ENCODE results near the gene EDN3.
"Not testable (repeated sequence)": the region's sequence is repeated elsewhere in the genome, so short reads cannot be mapped to it uniquely, and the experiment has no call there.

EDN3 gene

DNA sequence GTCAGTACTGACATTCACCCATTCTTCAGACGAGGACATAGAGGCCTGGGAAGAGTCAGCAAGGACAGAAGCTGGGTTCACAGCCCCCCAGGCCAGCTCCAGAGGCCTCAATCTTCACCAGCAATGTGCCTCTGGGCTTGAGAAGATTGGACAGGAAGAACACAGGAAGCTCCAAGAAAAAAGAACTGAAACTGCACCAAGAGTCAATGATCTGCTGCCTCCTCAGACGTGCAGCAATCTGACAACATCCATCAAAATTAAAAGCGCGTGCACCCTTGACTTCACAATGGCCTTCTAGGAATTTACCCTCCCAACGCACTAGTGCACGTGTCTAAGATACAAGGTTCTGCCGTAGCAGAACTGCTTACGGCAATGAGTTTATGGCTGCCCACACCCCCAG lies 38.0 kb downstream of the EDN3 start:
- DNase-seq = not testable (repeated sequence)

DNA sequence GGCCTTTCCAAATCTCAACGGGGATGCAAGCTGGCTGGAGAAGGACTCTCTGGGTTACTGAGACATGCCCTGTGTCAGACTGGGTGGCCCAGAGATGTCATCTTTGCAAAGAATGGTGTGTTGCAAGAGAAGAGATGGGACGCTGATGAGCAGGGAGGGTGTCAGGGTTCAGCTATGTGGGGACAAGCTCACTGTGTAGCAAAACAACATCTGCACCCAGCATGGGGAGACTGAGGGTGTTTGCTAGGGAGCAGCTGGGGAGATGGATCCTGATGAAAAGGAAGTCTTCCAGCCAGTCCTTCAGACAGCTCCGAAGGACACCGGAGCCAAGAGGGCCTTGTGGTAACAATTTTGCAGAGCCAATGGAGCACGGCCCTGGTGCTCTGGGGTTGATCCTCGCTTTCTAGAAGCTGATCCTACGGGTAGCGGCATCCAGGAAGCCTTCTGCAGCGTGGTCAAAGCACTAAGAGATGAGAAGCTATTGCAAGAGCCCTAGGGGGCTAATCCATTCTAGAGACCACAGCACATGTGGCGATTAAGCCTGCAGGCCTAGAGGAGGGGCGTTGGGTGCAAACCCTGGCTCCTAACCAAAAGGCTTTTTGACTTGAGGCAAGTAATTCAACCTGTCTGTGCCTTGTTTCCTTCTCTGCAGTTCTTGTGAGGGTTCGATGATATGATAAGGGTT lies 39.9 kb downstream of the EDN3 start:
- no peak for DNase-seq

DNA sequence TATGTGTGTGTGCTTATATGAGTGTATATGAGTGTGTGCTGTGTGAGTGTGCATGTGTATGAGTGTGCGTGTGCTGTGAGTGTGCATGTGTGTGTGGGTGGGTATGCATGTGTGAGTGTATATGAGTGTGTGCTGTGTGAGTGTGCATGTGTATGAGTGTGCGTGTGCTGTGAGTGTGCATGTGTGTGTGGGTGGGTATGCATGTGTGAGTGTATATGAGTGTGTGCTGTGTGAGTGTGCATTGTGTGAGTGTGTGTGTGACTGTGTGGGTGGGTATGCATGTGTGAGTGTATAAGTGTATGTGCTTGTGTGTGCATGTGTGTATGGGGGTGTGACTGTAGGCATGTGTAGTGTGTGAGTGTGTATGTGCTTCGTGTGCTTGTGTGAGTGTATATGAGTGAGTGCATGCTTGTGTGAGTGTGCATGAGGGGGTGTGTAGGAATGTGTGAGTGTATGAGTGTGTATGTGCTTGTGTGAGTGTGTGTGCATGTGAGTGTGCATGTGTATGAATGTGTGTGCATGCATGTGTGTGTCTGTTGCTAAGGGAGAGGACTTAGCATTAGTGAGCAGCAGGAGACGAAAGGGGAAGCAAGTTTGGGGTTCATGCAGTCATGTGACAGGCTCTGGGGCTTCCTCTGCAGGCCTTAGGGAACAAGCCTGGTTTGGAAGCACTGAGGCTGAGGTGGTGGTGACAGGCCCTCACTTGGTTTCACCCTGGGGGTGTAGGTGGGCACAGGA lies 41.0 kb downstream of the EDN3 start:
- not testable (repeated sequence) for DNase-seq

DNA sequence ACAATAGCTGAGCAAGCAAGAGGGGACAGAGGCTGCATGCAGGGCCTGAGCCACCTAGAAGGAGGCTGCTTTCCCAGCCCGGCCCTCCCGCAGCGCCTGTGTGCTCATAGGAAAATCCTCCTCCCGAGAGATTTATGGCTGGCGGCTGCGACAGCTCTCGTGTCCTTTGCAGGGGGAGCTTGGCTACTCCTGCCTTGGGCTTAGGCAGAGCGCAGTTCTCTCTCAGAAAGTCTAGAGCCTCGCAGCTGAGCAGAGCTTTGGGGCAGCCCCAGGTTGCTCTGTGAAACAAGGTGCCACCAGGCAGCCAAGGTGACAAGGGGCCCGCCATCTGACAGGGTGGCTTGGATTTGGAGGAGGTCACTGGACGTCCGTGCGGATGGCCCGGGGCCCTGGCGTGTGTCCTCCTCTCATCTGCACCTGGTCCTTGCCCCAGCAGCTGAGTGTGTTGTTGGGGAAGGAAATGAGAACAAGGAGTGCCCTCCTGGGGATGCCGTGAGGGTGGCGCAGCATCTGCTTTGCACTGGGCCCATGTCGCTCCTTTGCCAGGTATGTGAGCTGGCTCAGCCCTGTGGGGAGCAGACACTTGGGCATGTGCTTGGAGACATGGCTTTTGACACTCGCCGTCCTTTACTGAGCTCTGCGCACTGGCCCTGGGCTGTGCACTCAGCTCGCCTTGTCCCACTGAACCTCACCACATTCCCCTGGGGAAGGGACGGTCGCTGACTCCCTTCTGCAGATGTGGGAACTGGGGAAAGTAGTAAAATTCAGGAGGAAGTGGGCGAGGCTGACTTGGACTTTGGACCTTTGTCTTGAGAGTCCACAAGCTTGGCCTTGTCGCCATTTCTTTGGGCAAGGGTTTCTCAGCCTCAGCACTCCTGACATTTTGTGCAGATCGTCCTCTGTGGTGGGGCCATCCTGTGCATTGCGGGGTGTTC lies 41.9 kb downstream of the EDN3 start:
- DNase-seq = no peak

DNA sequence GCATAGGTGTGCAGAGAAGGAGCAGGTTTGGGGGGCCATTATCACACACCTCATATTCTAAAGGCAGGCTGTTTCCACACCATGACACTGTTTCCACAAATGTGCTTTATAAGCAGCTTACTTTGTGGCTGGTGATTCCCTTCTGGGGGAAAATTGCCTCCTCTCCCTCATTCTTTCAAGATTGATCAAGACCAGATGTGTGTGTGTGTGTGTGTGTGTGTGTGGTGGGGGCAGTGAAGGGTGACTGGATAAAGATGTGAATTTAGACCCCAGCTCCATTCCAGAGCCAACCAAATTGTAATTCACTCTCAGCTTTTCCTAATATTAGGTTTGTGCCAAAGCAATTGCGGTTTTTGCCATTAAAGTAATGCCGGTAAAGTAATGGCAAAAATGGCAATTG lies 45.6 kb downstream of the EDN3 start:
- no peak for DNase-seq

DNA sequence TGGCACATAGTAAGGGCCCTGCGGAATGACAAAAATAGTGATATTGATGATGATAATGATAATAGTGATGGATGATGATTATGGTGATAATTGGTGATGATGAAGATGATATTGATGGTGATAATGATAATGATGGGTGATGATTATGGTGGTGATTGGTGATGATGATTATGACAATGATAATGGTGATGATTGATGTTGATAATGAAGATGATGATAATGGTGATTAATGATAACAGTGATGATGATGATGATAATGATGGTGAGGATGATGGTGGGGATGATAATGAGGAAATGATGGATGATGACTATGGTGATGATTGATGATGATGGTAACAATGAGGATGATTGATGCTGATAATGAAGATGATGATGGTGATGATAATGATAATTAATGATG lies 48.9 kb downstream of the EDN3 start:
- no peak for DNase-seq

DNA sequence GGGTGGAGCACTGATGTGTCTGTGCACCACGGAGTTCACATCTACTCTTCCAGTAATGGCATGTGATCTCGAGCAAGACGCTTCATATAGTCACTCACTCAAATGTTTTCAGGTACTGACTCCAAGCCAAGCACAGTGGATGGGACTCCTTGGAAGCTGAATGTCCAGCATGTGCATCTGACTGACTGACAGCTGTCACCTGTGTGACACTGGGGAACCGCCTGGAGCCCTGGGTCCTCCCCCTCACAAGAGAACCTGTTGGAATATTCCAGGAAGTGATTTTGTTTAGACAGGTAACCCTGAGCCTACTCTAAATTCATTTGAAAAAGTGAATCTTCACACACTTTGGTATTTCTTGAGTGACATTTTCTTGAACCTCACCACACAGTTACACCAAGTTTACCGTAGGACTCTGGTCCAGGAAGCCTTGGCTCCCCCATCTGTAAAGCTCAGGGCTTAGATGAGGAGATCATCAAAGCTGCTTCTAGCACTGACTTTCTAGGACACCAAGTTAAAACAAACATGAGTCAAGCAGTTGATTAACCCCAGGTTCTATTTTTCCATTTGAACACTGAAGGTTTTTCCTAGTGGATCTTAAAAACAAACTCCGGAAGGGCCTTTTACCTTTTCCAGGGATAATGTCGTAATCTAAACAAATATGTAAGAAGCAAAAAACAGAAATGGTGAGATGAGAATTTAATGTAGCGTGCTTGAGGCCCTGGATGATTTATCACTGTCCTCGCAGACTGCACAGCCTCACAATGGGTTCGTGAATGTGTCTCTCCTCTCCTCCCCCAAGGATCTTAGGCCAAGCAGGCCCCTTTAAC lies 50.1 kb downstream of the EDN3 start:
- no peak for DNase-seq

DNA sequence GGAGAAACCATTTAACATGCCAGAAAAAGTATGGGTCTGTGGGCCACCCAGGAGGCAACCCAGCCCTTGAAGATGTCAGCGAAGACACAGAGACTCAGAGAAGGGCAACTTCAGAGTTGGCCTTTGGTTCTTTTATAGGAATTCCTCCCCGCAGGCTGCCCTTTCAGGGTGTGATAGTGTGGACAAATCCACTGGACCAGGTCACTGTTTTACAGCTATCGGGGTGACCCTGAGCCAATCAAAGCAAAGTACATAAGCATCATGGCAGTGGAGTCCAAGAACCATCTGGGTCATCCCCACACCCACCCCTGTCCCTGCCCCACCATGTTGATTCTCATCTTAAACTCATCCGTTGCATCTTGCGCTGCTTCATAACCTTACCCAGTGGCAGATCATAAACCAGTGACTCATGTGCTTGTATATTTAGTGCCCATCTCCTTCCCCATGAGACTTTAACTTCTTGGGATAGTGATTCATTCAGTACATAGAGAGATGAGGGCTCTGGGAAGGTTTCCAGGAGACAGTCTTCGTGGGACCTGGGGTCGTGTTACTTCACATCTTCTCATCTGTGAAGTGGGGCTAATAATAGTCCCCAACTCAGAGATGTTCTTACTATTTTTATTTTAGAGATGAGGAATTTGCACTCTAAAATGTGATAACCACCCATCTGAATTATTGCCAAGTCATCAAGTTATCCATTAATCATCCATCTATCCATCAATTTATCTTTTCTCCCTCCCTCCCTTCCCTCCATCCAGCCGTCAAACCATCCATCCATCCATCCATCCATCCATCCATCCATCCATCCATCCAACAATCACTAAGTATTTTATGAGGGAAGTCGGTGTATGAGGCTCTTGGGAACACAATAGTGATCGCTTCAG lies 51.0 kb downstream of the EDN3 start:
- no peak for DNase-seq

DNA sequence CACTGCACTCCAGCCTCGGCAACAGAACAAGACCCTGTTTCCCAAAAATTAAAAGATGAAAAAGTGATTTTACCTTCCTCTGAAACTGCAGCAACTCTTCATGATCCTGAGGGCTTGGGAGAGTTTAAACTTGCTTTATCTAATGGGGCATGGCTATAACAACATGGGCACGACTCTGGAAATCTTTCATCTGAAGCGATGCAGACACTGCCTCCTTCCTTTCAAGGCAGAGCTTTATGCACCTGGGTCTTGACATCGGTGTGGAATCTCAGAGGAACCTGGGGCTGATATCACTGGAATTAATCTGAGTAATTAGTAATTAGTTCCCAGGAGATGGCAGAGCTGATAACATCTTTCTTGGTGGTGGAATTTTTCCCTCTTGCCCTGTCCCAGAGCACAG lies 52.1 kb downstream of the EDN3 start:
- no peak for DNase-seq

DNA sequence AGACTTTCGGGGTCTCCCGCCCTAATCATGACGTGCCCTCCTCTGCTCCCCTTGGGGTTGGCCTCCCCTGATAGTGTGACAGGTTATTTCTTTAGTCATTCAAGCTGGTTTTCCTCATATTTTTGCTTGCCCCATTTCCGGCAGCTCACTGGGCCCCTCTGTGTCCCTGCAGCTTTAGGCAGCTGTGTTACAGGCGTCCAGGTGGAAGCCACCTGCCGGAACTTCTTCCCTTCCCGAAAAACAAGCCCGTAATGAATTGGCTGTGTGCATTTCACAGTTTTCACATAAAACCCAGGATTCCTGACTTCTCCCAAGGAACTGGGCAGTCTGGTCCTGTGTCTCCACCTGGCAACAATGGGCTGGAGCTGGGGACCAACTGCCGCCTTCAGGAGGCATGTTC lies 52.6 kb downstream of the EDN3 start:
- no peak for DNase-seq

DNA sequence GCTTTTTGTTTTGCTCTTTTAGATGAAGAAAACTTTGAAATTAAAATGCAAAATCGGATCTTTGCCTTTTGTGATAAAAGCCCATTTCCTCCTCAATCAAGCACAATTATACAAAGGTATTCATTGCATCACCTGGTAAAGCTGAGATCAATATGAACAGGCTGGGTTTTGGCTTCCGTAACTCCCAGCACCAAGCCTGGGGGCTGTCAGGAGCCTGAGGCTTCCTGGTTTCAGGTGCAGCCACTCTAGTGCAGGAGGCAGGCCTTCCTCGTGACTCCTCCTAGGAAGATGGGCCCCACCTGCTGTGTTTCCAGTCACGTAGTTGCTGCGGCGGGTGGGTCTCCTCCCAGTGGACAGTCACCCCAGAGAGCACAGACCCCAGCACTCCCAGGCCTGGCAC lies 54.0 kb downstream of the EDN3 start:
- DNase-seq = no peak

DNA sequence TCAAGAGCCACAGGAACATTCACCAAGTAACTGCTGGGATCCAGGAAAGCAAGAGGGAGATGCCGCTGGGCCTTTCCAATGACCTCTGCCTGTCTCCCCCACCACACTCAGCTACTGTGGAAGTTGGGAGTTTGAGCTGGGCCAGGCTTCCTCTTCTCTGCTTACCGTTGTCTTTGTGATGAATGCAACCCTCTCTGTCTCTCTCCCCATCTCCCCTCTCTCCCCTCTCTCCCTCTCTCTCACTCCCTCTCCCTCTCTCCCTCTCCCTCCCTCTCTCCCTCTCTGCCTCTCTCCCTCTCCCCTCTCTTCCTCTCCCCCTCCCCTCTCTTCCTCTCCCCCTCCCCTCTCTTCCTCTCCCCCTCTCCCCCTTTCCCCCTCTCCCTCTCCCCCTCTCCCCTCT lies 54.8 kb downstream of the EDN3 start:
- no peak for DNase-seq

DNA sequence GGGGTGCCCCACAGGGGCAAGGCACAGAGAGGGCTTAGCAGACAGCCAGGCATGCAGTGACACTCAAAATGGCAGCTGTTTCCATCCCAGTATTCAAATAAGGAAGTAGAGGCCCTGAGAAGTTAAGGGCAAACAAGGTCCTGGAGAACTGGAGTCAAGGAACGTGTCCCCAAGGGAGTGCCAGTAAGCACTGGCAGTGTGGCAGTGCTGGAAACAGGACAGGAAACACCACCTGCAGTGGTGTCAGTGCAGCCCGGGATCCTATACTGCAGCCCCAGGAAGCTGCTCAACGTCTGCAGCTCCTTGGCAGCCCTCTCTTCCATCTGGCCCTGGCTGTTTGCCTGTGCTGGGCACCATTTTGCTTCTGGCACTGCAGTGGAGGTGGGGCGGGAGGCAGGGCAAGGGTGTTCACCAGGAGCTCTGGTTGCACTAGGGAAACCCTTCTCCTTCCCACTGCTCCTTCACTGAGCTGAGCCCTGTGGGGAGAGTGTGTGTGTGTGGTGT lies 56.3 kb downstream of the EDN3 start:
- no peak for DNase-seq

DNA sequence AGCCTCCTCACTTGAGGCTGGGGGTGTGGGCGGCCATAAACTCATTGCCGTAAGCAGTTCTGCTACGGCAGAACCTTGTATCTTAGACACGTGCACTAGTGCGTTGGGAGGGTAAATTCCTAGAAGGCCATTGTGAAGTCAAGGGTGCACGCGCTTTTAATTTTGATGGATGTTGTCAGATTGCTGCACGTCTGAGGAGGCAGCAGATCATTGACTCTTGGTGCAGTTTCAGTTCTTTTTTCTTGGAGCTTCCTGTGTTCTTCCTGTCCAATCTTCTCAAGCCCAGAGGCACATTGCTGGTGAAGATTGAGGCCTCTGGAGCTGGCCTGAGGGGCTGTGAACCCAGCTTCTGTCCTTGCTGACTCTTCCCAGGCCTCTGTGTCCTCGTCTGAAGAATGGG lies 58.4 kb downstream of the EDN3 start:
- not testable (repeated sequence) for DNase-seq

DNA sequence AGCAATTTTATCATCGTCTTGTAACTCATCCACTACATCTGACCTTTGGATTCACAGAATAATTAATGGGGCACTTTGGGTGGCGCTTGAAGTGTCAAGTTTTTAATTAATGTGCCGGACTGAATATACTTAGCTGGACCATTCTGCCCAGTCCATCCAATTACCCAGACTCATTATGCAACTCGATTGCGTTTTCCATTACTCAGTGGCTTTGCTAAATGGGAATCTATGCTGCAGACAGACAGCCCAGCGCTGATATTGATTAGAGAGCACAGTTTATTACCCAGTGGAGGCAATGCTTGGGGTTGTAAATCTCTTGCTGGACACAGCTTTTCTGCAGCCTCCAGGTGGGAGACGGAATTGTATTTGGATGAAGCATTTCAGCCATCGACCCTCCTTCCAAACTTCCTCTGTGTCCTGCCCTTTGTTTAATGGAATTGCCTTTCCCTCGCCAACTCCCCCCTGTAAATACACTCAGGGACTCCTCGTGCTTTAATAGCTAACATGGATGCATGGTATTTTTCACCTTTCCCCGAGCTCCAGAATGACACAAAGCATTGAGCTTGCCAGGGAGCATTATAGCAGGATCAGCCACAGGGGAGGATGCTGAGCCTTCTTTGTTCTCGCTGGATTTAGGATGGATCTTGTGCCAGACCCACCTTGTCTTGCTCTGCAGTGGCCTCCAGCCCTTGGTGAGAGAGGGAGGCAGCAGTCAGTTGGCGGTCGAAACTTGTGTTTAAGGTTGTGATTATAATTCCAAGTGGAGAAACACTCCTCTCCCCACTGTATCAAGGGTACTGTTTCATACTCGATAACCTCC lies 59.7 kb downstream of the EDN3 start:
- DNase-seq = no peak

DNA sequence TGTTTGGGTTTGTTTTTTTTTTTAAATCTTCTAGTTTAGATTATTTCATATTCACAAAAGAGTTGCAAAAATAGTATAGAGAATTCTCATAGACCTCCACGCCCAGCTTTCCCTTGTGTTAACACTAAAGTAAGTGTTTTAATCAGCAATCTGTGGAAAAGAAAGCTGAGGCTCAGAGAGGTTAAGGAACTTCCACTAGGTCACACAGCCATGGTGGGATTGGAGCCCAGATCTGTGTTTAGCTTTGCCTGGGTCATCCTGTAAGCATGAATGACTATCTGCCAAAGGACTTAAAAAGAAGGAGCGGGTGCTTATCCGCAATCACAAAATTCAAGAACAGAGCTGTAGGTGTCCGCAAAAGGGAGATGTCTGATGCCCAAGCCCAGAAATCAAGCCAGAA lies 60.5 kb downstream of the EDN3 start:
- no peak for DNase-seq

DNA sequence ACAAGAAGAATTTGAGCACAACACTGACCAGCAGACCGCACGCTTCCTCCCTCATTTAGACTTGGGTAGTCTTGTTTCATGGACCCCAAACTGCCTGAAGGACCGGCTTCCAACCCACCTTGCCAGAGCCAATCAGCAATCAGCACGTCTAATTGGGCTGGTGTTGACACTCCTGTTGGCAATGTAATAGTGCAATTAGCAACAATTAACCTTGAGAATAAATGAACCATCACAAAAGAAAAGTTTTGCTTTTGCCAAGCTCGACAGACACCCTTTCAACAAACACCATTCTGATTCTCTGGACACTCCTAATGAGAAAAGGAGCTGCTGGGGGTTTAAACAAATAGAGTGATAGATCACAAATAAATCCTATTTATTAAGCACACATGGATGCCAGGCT lies 61.0 kb downstream of the EDN3 start:
- no peak for DNase-seq

DNA sequence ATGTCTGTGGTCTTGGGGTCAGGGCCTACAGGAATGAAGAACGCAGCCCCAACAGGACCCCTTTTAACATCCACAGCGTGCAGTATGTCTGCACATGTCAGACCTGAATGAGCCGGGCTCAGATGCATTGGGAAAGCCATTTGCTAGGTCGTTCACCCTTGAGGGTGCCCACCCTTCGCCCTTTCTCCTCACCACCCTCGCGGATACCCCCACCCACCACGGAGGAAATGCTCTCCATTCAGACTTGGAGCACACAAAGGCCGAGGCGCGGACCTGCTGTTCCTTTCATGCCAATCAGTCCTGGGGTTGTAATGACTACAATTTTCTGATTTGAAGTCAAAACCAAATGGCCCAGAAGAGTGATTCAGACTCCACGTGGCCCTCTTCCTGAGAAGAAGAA lies 62.7 kb downstream of the EDN3 start:
- DNase-seq = no peak

DNA sequence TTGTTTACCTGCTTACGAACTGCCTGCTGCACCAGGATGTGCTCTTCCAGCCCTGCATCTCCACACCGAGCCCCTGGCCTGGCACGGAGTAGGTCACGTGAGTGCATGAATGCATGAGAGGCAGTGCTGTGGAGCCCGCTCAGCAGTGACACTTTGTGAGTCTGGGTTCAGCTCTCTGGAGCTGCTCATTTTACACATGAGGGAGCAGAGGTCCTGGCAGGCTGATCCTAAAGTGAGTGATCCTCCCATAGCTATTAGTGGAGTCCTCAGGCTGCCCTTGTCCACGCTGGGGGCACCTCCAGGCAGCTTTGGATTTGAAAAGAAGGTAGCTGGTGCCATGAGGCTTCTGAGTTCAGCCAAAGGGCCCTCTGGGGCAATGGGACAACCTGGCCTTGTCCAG lies 64.2 kb downstream of the EDN3 start:
- no peak for DNase-seq

DNA sequence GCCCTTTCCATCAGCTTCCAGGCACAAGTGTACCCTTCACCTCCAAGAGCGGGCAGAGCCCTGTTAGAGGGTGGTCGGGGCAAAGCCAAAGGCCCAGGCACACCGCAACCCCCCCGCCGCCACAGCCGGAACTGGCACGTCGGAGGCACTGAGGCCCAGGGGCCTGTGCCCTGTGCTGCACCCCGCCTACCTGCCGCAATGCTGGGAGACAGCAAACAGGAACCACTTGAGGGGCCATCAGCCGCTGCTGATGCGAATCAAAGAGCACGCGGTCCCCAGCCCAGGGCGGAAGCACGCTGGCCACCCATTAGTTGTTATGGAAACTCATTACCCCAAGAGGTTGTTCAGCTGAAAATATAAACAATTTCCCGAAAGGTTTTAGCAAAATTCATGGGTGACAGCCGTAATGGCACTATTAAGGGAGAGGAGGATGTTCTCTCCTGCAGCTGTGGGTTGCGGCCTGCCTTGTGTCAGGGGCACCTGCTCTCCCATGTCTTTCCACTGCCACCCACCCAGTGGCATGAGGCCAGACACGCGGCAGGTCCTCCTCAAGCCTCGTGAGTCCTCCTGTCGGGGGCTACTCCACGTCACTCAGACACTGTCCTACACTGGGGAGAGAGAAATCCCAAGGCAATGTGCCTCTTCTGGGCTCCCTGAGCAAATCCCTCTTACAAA lies 65.3 kb downstream of the EDN3 start:
- no peak for DNase-seq
